CD14-positive monocyte (primary cell): ENCODE results near the gene DNAJC5. TPM values are rescaled to one million over a fixed set of nuclear protein-coding genes. Genes with fewer than 3 reads are reported as not detected.

Source experiments
- DNase-seq, 3 donors: peaks; one replicate each; pipeline ENCODE4 v3.0.0-alpha.2; 2011 to 2022
- H2AFZ ChIP-seq: 2 replicates; pipeline ENCODE4 v1.6.0; 2012; ENCODE audit warnings: mild to moderate bottlenecking, low read depth, low read length, inconsistent platforms; ENCODE audit not compliant: insufficient read depth, poor library complexity, severe bottlenecking
- H3K27ac ChIP-seq, 2 donors: 1 replicate in 1 of 2; 2 replicates in 1 of 2; pipeline ENCODE4 v1.5.1; 2012 to 2013; ENCODE audit warnings: low read length in 2 of 2, control low read depth in 1 of 2, inconsistent platforms in 1 of 2, low read depth in 1 of 2, mild to moderate bottlenecking in 1 of 2
- H3K27me3 ChIP-seq, 2 donors: one replicate each; pipeline versions ENCODE4 v1.6.0 to v1.6.1; 2011 to 2013; ENCODE audit warnings: low read length in 2 of 2; ENCODE audit not compliant: control insufficient read depth in 2 of 2, insufficient read depth in 2 of 2
- H3K36me3 ChIP-seq, 2 donors: replicated peaks in 1 of 2; 1 replicate in 1 of 2; 2 replicates in 1 of 2; pipeline versions ENCODE4 v1.5.1 to v1.6.1; 2012 to 2013; ENCODE audit warnings: low read length in 2 of 2, control low read depth in 1 of 2, inconsistent platforms in 1 of 2, mild to moderate bottlenecking in 1 of 2; ENCODE audit not compliant: insufficient read depth in 2 of 2, control insufficient read depth in 1 of 2
- H3K4me1 ChIP-seq, 2 donors: 1 replicate in 1 of 2; 2 replicates in 1 of 2; pipeline versions ENCODE4 v1.5.1 to v1.6.1; 2012 to 2013; ENCODE audit warnings: low read length in 2 of 2, control low read depth in 1 of 2, inconsistent platforms in 1 of 2, mild to moderate bottlenecking in 1 of 2, moderate library complexity in 1 of 2; ENCODE audit not compliant: insufficient read depth in 2 of 2, control insufficient read depth in 1 of 2
- H3K4me2 ChIP-seq: replicated peaks from 2 replicates; pipeline ENCODE3; 2012; ENCODE audit warnings: low read length, moderate library complexity, mild to moderate bottlenecking; ENCODE audit not compliant: poor library complexity, severe bottlenecking; ENCODE audit errors: extremely low read depth
- H3K4me3 ChIP-seq, 3 experiments: fragments of 200-600 bp in 1 of 3; sonication (generic) in 1 of 3; replicated peaks in 1 of 3; 1 replicate in 2 of 3; 2 replicates in 1 of 3; pipeline ENCODE4 v1.5.1; 2011 to 2013; ENCODE audit warnings: low read length in 3 of 3, mild to moderate bottlenecking in 3 of 3, control low read depth in 2 of 3, low read depth in 2 of 3, inconsistent platforms in 1 of 3, moderate library complexity in 1 of 3
- H3K79me2 ChIP-seq: 2 replicates; pipeline ENCODE4 v1.6.0; 2012; ENCODE audit warnings: mild to moderate bottlenecking, control low read depth, inconsistent platforms, low read length, moderate library complexity; ENCODE audit not compliant: insufficient read depth
- H3K9ac ChIP-seq: 2 replicates; pipeline ENCODE4 v1.6.0; 2017; ENCODE audit warnings: low read length, mild to moderate bottlenecking; ENCODE audit not compliant: insufficient read depth, poor library complexity, severe bottlenecking
- H3K9me3 ChIP-seq, 2 donors: replicated peaks in 1 of 2; 1 replicate in 1 of 2; 2 replicates in 1 of 2; pipeline versions ENCODE4 v1.5.1 to v1.6.1; 2012 to 2013; ENCODE audit warnings: low read length in 2 of 2, control low read depth in 1 of 2; ENCODE audit not compliant: control insufficient read depth in 1 of 2, insufficient read depth in 1 of 2
- H4K20me1 ChIP-seq: 2 replicates; pipeline ENCODE4 v1.6.0; 2012; ENCODE audit warnings: mild to moderate bottlenecking, low read length, control low read depth, moderate library complexity; ENCODE audit not compliant: insufficient read depth
- H3K27ac Mint-ChIP-seq, 7 donors: one replicate each; pipeline ENCODE4 v1.8.0; 2020; ENCODE audit warnings: mild to moderate bottlenecking in 7 of 7, mixed read lengths in 7 of 7, moderate library complexity in 6 of 7, inconsistent platforms in 2 of 7
- H3K27me3 Mint-ChIP-seq, 3 donors: one replicate each; pipeline ENCODE4 v1.8.0; 2021 to 2022; ENCODE audit warnings: low read depth in 3 of 3, mild to moderate bottlenecking in 3 of 3, mixed read lengths in 3 of 3, moderate library complexity in 3 of 3, inconsistent platforms in 1 of 3
- H3K36me3 Mint-ChIP-seq, 2 donors: one replicate each; pipeline ENCODE4 v1.8.0; 2020; ENCODE audit warnings: mixed read lengths in 2 of 2, inconsistent platforms in 1 of 2, mild to moderate bottlenecking in 1 of 2
- H3K4me1 Mint-ChIP-seq: one replicate; pipeline ENCODE4 v1.8.0; 2020; ENCODE audit warnings: mild to moderate bottlenecking, mixed read lengths
- H3K4me3 Mint-ChIP-seq, 2 donors: one replicate each; pipeline ENCODE4 v1.8.0; 2020; ENCODE audit warnings: mild to moderate bottlenecking in 2 of 2, mixed read lengths in 2 of 2, moderate library complexity in 1 of 2
- H3K9me3 Mint-ChIP-seq, 7 donors: one replicate each; pipeline ENCODE4 v1.8.0; 2020 to 2022; ENCODE audit warnings: mixed read lengths in 7 of 7, mild to moderate bottlenecking in 6 of 7, moderate library complexity in 6 of 7, inconsistent platforms in 2 of 7
- CTCF ChIP-seq: fragments of 200-600 bp; IDR thresholded peaks from one replicate; pipeline ENCODE4 v1.8.0; 2022; ENCODE audit warnings: antibody characterized with exemption, mild to moderate bottlenecking
- WGBS: methylation state at CpG from one replicate; pipeline ENCODE4 v1.1.5; 2013; ENCODE audit warnings: missing lambda C conversion rate; ENCODE audit not compliant: insufficient coverage; 5-methylcytosine and 5-hydroxymethylcytosine counted together
- intact Hi-C, 2 donors: fragments of 100-400 bp; cut with micrococcal nuclease; formaldehyde crosslinking; loops; one replicate each; pipeline versions ENCODE4 v1.15.0 to v1.15.1; 2023
- polyA plus RNA-seq, 3 donors: library from polyadenylated mRNA; depleted of rRNA in 1 of 3; unstranded in 2 of 3; stranded (reverse) in 1 of 3; fragments of 300-500 nt in 2 of 3; fragments of >200 nt in 1 of 3; fragmentation: Illumina TruSeq in 2 of 3; gene quantifications; 1 replicate in 2 of 3; 2 replicates in 1 of 3; pipeline ENCODE4 v1.2.3, GENCODE V29; 2012 to 2021

Gene DNAJC5
- polyA plus RNA-seq, 3 donors, result 5.9 to 44.4 (median 7.4) TPM

GRCh38 chr20:63917811-63918210 is 22.9 kb downstream of the DNAJC5 start:
- Histone ChIP-seq H3K9me3 (peaks cover 0 to 9% of the 10 kb centered on the region in 2 donors), H4K20me1 (peaks cover 96% of the 10 kb centered on the region), H3K27me3 (no peaks in the 10 kb centered on the region), H3K36me3 (peaks cover 33 to 83% of the 10 kb centered on the region in 2 donors), H3K79me2 (peaks cover 95% of the 10 kb centered on the region), H3K4me1 (peaks cover 6% of the 10 kb centered on the region in 2 donors), H3K27ac (no peak overlapping the region), H3K9ac (no peak overlapping the region), H3K4me2 (no peak overlapping the region), H2AFZ (no peak overlapping the region), H3K4me3 (no peak overlapping the region)
- Mint-ChIP-seq H3K4me3 (no peak overlapping the region), H3K27ac (peak overlapping the region in 2 of 7 donors; percentile 8 to 74), H3K4me1 (peaks cover 14% of the 10 kb centered on the region), H3K9me3 (peaks cover 4 to 16% (median 9%) of the 10 kb centered on the region in 7 donors), H3K36me3 (peaks cover 36 to 79% of the 10 kb centered on the region in 2 donors), H3K27me3 (no peaks in the 10 kb centered on the region)
- over 99% methylated on average over 11 of the region's 11 CpGs for WGBS
- intact Hi-C loops, result no loop called here
- no peak for DNase-seq
- no peak for TF ChIP-seq CTCF

GRCh38 chr20:63919130-63919529 is 24.2 kb downstream of the DNAJC5 start:
- intact Hi-C loops, result no loop called here
- peaks cover 0 to 9% of the 10 kb centered on the region in 2 donors for H3K9me3 ChIP-seq
- no peak overlapping the region for H3K4me3 ChIP-seq
- 90% methylated on average over 10 of the region's 19 CpGs for WGBS
- Mint-ChIP-seq H3K9me3 (peaks cover 4 to 13% (median 9%) of the 10 kb centered on the region in 7 donors), H3K4me1 (peaks cover 7% of the 10 kb centered on the region), H3K4me3 (no peak overlapping the region), H3K27me3 (no peaks in the 10 kb centered on the region), H3K36me3 (peaks cover 34 to 85% of the 10 kb centered on the region in 2 donors), H3K27ac (no peak overlapping the region)
- H3K9ac ChIP-seq, result no peak overlapping the region
- peaks cover 96% of the 10 kb centered on the region for H4K20me1 ChIP-seq
- H3K36me3 ChIP-seq, result peaks cover 31 to 91% of the 10 kb centered on the region in 2 donors
- no peak overlapping the region for H2AFZ ChIP-seq
- peak overlapping the region in 1 of 2 donors; percentile 14 for H3K27ac ChIP-seq
- no peak for DNase-seq
- H3K27me3 ChIP-seq, result no peaks in the 10 kb centered on the region
- TF ChIP-seq CTCF, result no peak
- no peaks in the 10 kb centered on the region for H3K4me1 ChIP-seq
- H3K4me2 ChIP-seq, result no peak overlapping the region
- peaks cover 95% of the 10 kb centered on the region for H3K79me2 ChIP-seq
